ENCODE measurements around the gene IGSF23. TPM values are rescaled to one million over a fixed set of nuclear protein-coding genes. Genes with fewer than 3 reads are reported as not detected.

IGSF23 gene
- total and polyA plus RNA-seq, 9 donors = not detected

- Histone ChIP-seq H3K27ac (ENCODE audit: low read length) (no peak overlapping the region), H3K36me3 (ENCODE audit: control insufficient read depth, insufficient read depth, low read length) (no peaks in the 10 kb centered on the region)
- no CpG with 5 or more reads among the region's 2 CpGs for WGBS (ENCODE audit: insufficient coverage)
These were observed 1.5 kb upstream of the IGSF23 start for GRCh38 chr19:44611812-44612295.

DNA sequence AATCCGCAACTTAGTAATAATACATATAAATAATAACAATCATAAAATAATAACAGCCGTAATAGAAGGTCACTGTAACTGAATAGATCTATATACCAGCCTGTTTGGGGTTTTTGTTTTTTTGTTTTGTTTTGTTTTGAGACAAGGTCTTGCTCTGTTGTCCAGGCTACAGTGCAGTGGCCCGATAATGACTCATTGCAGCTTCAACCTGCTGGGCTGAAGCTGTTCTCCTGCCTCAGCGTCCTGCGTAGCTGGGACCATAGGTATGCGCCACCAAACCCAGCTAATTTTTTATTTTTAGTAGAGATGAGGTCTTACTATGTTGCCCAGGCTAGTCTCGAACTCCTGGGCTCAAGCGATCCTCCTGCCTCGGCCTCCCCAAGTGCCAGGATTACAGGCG lies 950 bp downstream of the IGSF23 start:
- no peak overlapping the region for H3K27ac ChIP-seq (ENCODE audit: low read length)

More at GRCh38 chr19:44611812-44612295, 1.5 kb upstream of the IGSF23 start:
- Histone ChIP-seq H3K4me1 (ENCODE audit: control insufficient read depth, insufficient read depth, low read length) (peaks cover 2% of the 10 kb centered on the region), H3K9me3 (replicated peaks; ENCODE audit: control insufficient read depth, low read depth, low read length) (no peaks in the 10 kb centered on the region), H3K4me3 (ENCODE audit: low read length) (no peak overlapping the region), H3K27me3 (ENCODE audit: control insufficient read depth, insufficient read depth, low read length) (no peaks in the 10 kb centered on the region)
- no peak for DNase-seq

DNA sequence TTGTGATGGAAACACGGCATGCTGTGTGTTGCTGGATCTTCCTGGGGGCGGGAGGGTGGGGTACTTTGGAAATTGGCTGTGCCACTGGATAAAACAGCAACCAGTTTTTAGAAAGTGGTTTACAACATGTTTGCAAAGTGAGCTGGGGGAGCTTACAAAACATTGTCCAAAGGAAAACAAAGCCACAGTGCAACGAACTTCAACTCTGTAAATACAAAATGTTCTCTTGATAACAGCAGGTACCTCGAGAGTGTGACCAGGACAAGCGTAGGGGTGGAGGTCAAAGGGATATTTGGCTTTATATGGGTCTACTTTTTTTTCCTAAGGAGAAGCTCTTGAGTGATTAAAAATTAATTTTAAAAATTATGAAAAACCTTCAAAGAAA lies 2.5 kb downstream of the IGSF23 start:
- H3K27me3 ChIP-seq (ENCODE audit: control insufficient read depth, insufficient read depth, low read length) = no peaks in the 10 kb centered on the region
- H3K36me3 ChIP-seq (ENCODE audit: control insufficient read depth, insufficient read depth, low read length) = no peaks in the 10 kb centered on the region
- no peaks in the 10 kb centered on the region for H3K9me3 ChIP-seq (replicated peaks; ENCODE audit: control insufficient read depth, low read depth, low read length)
- WGBS (ENCODE audit: insufficient coverage) = 17% methylated on average over 2 of the region's 5 CpGs
- no peak overlapping the region for H3K4me3 ChIP-seq (ENCODE audit: low read length)
- DNase-seq = no peak
- H3K4me1 ChIP-seq (ENCODE audit: control insufficient read depth, insufficient read depth, low read length) = no peaks in the 10 kb centered on the region
- no peak overlapping the region for H3K27ac ChIP-seq (ENCODE audit: low read length)

More for the DNA sequence above, 950 bp downstream of the IGSF23 start:
- no peak overlapping the region for H3K4me3 ChIP-seq (ENCODE audit: low read length)
- no peak for DNase-seq
- H3K27me3 ChIP-seq (ENCODE audit: control insufficient read depth, insufficient read depth, low read length) = no peaks in the 10 kb centered on the region
- no peaks in the 10 kb centered on the region for H3K9me3 ChIP-seq (replicated peaks; ENCODE audit: control insufficient read depth, low read depth, low read length)
- WGBS (ENCODE audit: insufficient coverage) = 95% methylated on average over 5 of the region's 10 CpGs
- no peaks in the 10 kb centered on the region for H3K36me3 ChIP-seq (ENCODE audit: control insufficient read depth, insufficient read depth, low read length)
- no peaks in the 10 kb centered on the region for H3K4me1 ChIP-seq (ENCODE audit: control insufficient read depth, insufficient read depth, low read length)

- H3K27ac ChIP-seq (ENCODE audit: low read length) = no peak overlapping the region
- no peaks in the 10 kb centered on the region for H3K9me3 ChIP-seq (replicated peaks; ENCODE audit: control insufficient read depth, low read depth, low read length)
- no peaks in the 10 kb centered on the region for H3K36me3 ChIP-seq (ENCODE audit: control insufficient read depth, insufficient read depth, low read length)
- no CpG with 5 or more reads among the region's 8 CpGs for whole genome bisulfite sequencing (ENCODE audit: insufficient coverage)
- DNase-seq = no peak
- no peaks in the 10 kb centered on the region for H3K4me1 ChIP-seq (ENCODE audit: control insufficient read depth, insufficient read depth, low read length)
- H3K27me3 ChIP-seq (ENCODE audit: control insufficient read depth, insufficient read depth, low read length) = no peaks in the 10 kb centered on the region
- no peak overlapping the region for H3K4me3 ChIP-seq (ENCODE audit: low read length)
These were observed 3.9 kb downstream of the IGSF23 start for GRCh38 chr19:44617110-44617880.

- no peak for DNase-seq
- WGBS (ENCODE audit: insufficient coverage) = 70% methylated on average over 4 of the region's 7 CpGs
- Histone ChIP-seq H3K4me1 (ENCODE audit: control insufficient read depth, insufficient read depth, low read length) (peaks cover 7% of the 10 kb centered on the region), H3K4me3 (ENCODE audit: low read length) (no peak overlapping the region), H3K27me3 (ENCODE audit: control insufficient read depth, insufficient read depth, low read length) (no peaks in the 10 kb centered on the region), H3K9me3 (replicated peaks; ENCODE audit: control insufficient read depth, low read depth, low read length) (no peaks in the 10 kb centered on the region), H3K36me3 (ENCODE audit: control insufficient read depth, insufficient read depth, low read length) (no peaks in the 10 kb centered on the region), H3K27ac (ENCODE audit: low read length) (no peak overlapping the region)
These were observed 5.4 kb downstream of the IGSF23 start for GRCh38 chr19:44618640-44619357.

GRCh38 chr19:44620667-44621066 lies 7.3 kb downstream of the IGSF23 start:
- Histone ChIP-seq H3K36me3 (ENCODE audit: control insufficient read depth, insufficient read depth, low read length) (no peaks in the 10 kb centered on the region), H3K4me1 (ENCODE audit: control insufficient read depth, insufficient read depth, low read length) (peaks cover 7% of the 10 kb centered on the region), H3K27me3 (ENCODE audit: control insufficient read depth, insufficient read depth, low read length) (no peaks in the 10 kb centered on the region), H3K4me3 (ENCODE audit: low read length) (no peak overlapping the region), H3K27ac (ENCODE audit: low read length) (no peak overlapping the region), H3K9me3 (replicated peaks; ENCODE audit: control insufficient read depth, low read depth, low read length) (no peaks in the 10 kb centered on the region)
- DNase-seq = no peak
- 83% methylated on average over 5 of the region's 5 CpGs for WGBS (ENCODE audit: insufficient coverage)

DNA sequence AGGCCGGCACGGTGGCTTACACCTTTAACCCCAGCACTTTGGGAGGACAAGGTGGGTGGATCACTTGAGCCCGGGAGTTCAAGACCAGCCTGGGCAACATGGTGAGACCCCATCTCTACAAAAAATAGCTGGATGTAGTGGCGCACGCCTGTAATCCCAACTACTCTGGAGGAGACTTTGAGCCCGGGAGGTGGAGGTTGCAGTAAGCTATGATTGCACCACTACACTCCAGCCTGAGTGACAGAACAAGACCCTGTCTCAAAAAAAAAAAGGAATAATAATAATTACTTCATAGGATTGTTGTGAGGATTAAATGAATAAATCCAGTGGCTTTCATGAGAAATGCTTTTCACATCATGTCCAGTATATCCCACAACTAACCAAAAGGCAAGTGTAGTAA lies 8.0 kb downstream of the IGSF23 start:
- WGBS (ENCODE audit: insufficient coverage) = 100% methylated on average over 2 of the region's 6 CpGs
- no peak overlapping the region for H3K27ac ChIP-seq (ENCODE audit: low read length)
- no peaks in the 10 kb centered on the region for H3K36me3 ChIP-seq (ENCODE audit: control insufficient read depth, insufficient read depth, low read length)
- no peak overlapping the region for H3K4me3 ChIP-seq (ENCODE audit: low read length)
- DNase-seq = no peak
- H3K4me1 ChIP-seq (ENCODE audit: control insufficient read depth, insufficient read depth, low read length) = peaks cover 12% of the 10 kb centered on the region
- H3K9me3 ChIP-seq (replicated peaks; ENCODE audit: control insufficient read depth, low read depth, low read length) = peaks cover 2% of the 10 kb centered on the region
- no peaks in the 10 kb centered on the region for H3K27me3 ChIP-seq (ENCODE audit: control insufficient read depth, insufficient read depth, low read length)

- no peak overlapping the region for H3K4me3 ChIP-seq (ENCODE audit: low read length)
- WGBS (ENCODE audit: insufficient coverage) = 38% methylated on average over 3 of the region's 5 CpGs
- H3K9me3 ChIP-seq (replicated peaks; ENCODE audit: control insufficient read depth, low read depth, low read length) = peaks cover 3% of the 10 kb centered on the region
- peak; percentile 68 for DNase-seq
- H3K36me3 ChIP-seq (ENCODE audit: control insufficient read depth, insufficient read depth, low read length) = no peaks in the 10 kb centered on the region
- no peaks in the 10 kb centered on the region for H3K27me3 ChIP-seq (ENCODE audit: control insufficient read depth, insufficient read depth, low read length)
- peaks cover 15% of the 10 kb centered on the region for H3K4me1 ChIP-seq (ENCODE audit: control insufficient read depth, insufficient read depth, low read length)
- H3K27ac ChIP-seq (ENCODE audit: low read length) = no peak overlapping the region
These were observed 9.7 kb downstream of the IGSF23 start for GRCh38 chr19:44623080-44623479.

- H3K4me3 ChIP-seq (ENCODE audit: low read length) = no peak overlapping the region
- H3K36me3 ChIP-seq (ENCODE audit: control insufficient read depth, insufficient read depth, low read length) = no peaks in the 10 kb centered on the region
- H3K4me1 ChIP-seq (ENCODE audit: control insufficient read depth, insufficient read depth, low read length) = peaks cover 15% of the 10 kb centered on the region
- no peaks in the 10 kb centered on the region for H3K27me3 ChIP-seq (ENCODE audit: control insufficient read depth, insufficient read depth, low read length)
- WGBS (ENCODE audit: insufficient coverage) = 67% methylated on average over 1 of the region's 4 CpGs
- H3K27ac ChIP-seq (ENCODE audit: low read length) = no peak overlapping the region
- DNase-seq = peak; percentile 35
- peaks cover 3% of the 10 kb centered on the region for H3K9me3 ChIP-seq (replicated peaks; ENCODE audit: control insufficient read depth, low read depth, low read length)
These were observed 10.3 kb downstream of the IGSF23 start for GRCh38 chr19:44623626-44624025.

DNA sequence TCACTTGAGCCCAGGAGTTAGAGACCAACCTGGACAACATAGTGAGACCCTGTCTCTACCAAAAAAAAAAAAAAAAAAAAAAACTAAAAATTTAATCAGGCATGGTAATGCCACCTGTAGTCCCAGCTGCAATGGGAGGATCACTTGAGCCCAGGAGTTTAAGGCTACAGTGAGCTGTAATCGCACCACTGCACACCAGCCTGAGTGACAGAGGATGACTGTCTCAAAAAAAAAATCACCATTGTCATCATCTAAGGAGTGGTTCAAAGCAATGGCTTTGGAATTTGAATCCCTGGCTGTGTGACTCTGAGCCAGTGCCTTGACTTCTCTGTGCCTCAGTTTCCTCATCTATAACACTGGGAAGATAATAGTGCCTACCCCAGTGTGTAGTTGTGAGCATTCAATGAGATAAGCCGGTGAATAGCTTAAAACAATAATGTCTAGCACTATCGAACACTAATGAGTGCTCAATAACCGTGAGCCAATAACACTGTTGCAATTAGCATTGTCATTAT lies 11.5 kb downstream of the IGSF23 start:
- H3K27ac ChIP-seq (ENCODE audit: low read length) = no peak overlapping the region
- peaks cover 15% of the 10 kb centered on the region for H3K4me1 ChIP-seq (ENCODE audit: control insufficient read depth, insufficient read depth, low read length)
- no CpG with 5 or more reads among the region's 4 CpGs for WGBS (ENCODE audit: insufficient coverage)
- H3K9me3 ChIP-seq (replicated peaks; ENCODE audit: control insufficient read depth, low read depth, low read length) = peaks cover 3% of the 10 kb centered on the region
- no peak overlapping the region for H3K4me3 ChIP-seq (ENCODE audit: low read length)
- no peak for DNase-seq
- H3K27me3 ChIP-seq (ENCODE audit: control insufficient read depth, insufficient read depth, low read length) = no peaks in the 10 kb centered on the region
- no peaks in the 10 kb centered on the region for H3K36me3 ChIP-seq (ENCODE audit: control insufficient read depth, insufficient read depth, low read length)
